ENCODE measurements around the gene SEMA4A.
A peak's percentile ranks its signal among the peaks of the same experiment; 100 is the strongest.
"Not testable (repeated sequence)": the region's sequence is repeated elsewhere in the genome, so short reads cannot be mapped to it uniquely, and the experiment has no call there.

Gene SEMA4A

DNA sequence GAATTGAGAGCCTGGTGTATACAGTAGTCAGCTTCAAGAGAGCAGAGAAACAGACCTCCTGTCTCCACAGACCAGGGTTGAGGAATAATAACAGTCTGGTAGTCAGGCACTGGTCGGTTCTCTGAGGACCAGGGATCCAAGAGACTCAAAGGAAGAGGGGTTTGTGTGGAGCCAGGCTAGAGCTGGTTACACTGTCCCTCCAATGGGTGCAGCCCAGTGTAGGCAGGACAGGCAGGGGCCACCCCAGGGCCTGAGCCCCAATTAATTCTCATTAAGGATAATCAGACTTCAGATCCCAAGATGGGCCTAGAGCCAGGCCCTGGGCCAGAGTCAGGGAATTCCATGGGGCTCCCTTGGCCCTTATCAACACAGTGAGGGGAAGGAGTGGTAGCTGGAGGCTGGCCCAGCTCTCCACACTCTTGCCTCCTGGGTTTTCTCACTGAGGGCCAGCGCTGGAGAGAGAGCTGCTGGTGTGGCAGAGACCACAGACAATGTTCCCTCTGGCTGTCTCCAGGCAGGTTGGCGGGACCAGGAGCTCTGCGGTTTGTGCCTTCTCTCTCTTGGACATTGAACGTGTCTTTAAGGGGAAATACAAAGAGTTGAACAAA lies 9.1 kb downstream of the SEMA4A start:
- DNase-seq: no peak

DNA sequence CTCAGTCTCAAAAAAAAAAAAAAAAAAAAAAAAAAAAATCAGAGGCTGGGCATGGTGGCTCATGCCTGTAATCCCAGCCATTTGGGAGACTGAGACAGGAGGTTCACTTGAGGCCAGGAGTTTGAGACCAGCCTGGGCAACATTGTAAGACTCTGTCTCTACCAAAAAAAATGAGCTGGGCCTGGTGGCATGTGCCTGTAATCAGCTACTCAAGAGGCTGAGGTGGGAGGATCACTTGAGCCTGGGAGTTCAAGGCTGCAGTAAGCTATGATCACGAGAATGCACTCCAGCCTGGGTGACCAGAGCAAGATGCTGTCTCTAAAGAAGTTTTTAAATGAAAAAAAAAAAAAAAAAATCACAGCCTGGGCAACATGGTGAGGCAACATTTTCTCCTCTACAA lies 10.3 kb downstream of the SEMA4A start:
- DNase-seq: no peak

DNA sequence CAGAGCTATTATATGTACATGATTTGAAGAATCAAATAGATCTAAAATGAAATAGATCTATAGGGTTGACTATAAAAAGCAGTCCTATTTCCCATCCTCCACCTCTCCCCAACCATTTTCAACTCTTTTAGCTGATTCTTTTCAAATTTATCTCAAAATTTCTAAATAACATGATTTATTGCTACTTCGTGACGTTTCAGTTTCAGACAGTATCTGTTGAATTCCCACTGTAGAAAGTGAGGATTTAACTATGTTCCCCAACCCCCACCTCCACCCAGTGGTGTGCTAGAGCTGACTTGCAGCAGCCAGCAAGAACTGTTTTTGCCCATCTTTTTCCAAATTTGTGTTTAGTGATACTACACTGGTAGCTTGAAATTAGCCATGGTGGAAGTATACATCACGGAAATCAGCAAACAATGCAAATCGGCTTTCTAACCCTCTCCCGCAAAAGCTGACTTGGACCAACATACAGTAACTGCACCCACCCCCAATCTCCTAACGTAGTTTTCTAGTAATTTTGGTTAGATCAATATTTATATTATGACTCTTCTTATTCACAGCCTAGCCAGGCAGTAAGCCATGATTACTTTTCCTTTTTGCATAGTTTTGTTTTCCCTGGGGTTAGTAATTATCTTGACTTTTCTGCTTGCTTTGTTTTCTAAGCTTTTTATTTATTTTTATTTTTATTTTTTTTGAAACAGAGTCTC lies 10.9 kb downstream of the SEMA4A start:
- DNase-seq: no peak

DNA sequence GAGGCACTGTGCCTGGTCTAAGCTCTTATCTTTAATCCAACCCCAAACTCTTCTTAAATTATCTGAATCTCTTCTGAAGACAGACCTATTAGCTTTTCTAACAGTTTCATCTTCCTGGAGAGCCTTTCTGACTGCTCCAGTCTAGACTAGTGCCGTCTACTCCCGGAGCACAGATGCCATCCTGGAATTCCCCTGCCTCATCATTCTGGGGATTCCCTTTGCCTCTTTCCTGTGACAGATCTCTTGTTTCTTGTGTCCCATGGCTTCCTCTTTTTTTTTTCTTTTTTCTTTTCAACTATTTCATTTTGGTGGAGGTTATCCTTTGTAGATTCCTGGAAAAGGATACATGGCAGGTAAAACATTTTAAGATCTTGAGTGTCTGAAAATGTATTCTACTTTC lies 11.7 kb downstream of the SEMA4A start:
- DNase-seq: no peak

DNA sequence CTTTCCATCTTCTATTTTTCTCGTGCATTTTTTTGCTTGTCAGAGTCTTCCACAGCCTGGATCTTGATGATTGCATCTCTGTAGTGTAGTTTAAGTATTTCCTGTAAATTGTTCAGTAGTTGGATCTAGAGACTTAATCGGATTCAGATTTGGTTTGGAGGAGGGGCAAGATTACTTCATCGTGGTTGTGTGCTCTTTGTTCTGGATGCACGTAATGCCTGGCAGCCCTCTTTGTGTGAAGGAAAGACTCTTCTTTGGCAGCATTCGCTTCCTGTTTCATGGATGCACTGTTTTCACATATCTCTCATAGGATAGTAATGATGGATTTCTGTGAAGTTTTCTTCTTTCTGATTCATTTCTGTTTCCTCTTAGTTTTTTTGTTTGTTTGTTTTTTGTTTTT lies 14.2 kb downstream of the SEMA4A start:
- no peak for DNase-seq

DNA sequence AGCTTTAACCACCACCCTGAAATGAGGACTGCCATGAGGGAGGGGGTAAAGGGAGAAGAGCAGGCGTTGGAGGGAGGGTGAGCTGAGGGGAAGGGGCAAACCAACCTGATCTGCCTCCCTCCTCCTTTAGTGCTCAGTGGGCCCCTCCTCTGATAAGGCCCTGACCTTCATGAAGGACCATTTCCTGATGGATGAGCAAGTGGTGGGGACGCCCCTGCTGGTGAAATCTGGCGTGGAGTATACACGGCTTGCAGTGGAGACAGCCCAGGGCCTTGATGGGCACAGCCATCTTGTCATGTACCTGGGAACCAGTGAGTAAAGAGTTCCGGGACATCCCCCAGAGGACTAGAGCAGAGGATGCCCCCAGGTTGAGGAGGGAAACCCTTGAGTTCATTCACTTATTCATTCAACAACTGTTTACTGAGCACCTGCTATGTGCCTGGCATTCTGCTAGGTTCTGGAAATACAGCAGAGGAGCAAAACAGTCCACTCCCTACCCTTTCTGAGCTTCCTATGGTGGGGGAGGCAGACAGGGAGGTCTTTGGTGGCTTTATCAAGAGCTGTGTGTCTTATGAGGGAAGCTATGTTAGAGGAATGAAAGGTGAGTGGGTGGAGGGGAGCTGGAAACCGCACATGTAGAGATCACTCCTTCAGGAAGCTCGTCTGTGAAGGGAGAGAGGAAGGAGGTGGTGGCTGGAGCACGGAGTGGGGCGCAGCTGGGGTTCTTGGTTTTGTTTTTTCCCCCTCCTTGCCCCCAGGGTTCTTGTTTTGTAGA lies 19.5 kb downstream of the SEMA4A start:
- DNase-seq: no peak

DNA sequence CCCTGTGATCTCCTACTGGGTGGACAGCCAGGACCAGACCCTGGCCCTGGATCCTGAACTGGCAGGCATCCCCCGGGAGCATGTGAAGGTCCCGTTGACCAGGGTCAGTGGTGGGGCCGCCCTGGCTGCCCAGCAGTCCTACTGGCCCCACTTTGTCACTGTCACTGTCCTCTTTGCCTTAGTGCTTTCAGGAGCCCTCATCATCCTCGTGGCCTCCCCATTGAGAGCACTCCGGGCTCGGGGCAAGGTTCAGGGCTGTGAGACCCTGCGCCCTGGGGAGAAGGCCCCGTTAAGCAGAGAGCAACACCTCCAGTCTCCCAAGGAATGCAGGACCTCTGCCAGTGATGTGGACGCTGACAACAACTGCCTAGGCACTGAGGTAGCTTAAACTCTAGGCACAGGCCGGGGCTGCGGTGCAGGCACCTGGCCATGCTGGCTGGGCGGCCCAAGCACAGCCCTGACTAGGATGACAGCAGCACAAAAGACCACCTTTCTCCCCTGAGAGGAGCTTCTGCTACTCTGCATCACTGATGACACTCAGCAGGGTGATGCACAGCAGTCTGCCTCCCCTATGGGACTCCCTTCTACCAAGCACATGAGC lies 23.3 kb downstream of the SEMA4A start:
- no peak for DNase-seq

DNA sequence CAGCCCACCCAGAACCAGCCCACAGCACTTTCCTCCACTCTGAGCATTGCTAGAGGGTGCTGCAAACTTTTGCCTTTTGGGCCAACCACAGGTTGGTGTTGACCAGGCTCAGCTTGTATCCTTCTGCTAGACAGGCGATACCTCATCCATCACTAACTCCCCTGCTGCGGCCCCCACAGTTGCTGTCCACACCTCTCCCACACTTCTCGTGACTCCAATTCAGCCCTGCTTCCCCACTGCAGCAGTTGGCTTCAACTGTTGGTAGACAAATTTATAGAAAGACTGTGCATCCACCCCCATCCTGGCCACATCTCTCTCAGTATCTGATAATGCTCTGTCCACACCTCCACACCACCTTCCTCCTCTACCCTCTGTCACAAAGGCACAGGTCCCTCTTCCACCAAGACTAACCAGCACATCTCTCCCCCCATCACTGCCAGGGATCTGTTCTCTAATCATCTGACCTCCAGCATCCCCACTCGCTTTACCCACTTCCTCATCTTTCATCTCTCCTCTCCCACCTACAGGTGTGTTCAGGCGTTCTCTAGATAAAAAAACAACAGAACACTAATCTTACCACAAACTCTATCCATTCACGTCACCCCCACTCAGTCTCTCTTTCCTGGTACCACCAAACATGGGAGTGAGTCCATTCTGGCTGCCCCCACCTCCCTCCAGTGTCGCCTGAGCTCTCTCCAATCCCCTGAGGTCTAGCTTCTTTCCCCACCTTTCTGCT lies 24.7 kb downstream of the SEMA4A start:
- no peak for DNase-seq

DNA sequence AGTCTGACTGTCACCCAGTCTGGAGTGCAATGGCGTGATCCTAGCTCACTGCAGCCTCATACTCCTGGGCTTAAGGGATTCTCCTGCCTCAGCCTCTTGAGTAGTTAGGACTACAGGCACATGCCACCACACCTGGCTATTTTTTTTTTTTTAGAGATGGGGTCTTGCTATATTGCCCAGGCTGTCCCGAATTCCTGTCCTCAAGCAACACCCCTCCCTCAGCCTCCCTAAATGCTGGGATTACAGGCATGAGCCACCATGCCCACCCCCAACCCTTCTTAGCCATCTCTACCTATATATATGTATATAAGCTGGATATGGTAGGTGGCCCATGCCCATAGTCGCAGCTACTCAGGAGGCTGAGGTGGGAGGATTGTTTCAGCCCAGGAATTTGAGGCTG lies 27.1 kb downstream of the SEMA4A start:
- DNase-seq: no peak

DNA sequence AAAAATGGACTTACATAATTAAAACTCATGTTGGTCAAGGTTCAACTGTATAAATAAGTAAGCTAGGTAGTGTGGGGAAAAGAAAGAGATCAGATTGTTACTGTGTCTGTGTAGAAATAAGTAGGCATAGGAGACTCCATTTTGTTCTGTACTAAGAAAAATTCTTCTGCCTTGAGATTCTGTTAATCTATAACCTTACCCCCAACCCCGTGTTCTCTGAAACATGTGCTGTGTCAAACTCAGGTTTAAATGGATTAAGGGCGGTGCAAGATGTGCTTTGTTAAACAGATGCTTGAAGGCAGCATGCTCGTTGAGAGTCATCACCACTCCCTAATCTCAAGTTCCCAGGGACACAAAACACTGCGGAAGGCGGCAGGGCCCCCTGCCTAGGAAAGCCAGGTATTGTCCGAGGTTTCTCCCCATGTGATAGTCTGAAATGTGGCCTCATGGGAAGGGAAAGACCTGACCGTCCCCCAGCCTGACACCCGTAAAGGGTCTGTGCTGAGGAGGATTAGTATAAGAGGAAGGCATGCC lies 28.1 kb downstream of the SEMA4A start:
- not testable (repeated sequence) for DNase-seq

DNA sequence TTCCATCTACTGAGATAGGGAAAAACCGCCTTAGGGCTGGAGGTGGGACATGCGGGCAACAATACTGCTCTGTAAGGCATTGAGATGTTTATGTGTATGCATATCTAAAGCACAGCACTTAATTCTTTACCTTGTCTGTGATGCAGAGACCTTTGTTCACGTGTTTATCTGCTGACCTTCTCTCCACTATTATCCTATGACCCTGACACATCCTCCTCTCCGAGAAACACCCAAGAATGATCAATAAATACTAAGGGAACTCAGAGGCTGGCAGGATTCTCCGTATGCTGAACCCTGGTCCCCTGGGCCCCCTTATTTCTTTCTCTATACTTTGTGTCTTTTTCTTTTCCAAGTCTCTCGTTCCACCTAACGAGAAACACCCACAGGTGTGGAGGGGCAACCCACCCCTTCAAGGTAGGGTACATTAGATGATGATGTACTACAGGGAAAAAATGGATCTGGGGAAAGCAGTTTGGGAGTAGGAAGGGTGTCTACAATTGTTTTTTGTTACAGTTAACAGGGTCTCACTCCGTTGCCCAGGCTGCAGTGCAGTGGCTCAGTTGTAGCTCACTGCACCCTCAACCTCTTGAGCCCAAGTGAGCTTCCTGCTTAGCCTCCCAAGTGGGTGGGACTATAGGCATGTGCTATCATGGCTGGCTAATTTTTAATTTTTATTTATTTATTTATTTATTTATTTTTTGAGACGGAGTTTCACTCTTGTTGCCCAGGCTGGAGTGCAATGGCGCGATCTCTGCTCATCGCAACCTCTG lies 28.8 kb downstream of the SEMA4A start:
- not testable (repeated sequence) for DNase-seq

DNA sequence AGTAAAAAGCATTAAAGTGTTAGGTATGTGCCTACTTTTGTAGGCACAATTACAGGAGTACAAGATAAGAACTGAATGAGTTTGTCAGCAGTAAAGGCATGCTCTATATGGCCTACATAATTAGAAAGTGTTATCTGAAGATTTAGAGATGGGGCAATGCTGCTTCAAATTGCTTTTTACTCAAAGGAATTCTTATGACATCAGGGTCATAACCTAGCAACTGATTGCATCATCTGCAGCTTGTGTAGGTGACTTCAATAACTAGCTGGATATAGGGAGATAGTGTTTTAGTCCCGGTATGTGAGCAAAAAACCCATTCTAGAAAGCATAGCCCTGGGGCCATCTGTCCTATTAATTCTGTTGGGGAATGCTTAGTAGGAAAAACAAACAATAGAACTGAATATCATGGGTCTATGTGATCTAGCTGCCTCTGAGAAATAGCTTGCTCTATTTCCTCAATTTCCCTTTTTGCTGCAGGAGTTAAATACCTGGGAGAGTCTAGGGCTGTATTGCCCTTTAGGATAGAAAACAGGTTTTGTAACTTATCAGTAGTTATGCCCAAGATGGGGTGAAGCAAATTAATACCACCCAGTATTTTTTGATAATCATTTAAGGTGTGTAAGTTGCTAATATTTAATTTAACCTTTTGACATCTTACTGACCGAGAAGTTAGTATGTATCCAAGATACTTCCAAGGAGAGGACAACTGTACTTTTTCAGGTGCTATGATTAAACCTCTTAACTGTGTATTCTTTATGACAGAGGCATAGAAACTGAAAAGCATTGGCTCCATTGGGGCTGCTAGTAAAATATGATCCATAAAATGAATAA lies 33.2 kb downstream of the SEMA4A start:
- not testable (repeated sequence) for DNase-seq

DNA sequence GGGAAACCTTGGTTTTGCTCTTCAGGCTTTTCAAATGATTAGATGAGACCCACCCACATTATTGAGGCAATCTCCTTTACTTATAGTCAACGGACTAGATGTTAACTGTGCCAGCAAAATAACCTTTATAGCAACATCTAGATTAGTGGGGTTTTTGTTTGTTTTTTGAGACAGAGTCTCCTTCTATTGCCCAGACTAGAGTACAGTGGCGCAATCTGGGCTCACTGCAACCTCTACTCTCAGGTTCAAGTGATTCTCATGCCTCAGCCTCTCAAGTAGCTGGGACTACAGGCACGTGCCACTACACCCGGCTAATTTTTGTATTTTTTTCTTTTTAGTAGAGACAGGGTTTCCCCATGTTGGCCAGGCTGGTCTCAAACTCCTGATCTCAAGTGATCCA lies 36.9 kb downstream of the SEMA4A start:
- DNase-seq: not testable (repeated sequence)

DNA sequence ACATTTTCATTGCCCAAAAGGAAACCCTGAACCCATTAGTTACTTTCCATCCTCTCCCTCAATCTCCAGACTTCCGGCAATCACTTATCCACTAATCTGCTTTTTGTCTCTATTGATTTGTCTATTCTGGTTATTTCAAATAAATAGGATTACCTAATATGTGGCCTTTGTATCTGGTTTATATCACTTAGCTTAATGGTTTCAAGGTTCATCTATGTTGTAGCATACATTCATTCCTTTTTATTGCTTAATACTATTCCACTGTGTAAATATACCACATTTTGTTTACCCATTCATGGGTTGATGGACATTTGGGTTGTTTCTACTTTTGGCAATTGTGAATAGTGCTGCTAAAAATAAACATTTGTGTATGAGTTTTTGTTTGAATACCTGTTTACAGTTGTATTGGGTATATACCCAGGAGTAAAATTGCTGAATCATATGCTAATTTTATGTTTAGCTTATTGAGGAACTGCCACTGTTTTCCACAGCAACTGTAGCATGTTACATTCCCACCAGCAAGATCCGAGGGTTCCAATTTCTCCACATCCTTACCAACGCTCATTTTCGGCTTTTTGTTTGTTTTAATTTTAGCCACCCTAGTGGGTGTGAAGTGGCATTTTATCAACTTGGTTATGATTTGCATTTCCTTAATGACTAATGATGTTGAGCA lies 38.0 kb downstream of the SEMA4A start:
- no peak for DNase-seq

DNA sequence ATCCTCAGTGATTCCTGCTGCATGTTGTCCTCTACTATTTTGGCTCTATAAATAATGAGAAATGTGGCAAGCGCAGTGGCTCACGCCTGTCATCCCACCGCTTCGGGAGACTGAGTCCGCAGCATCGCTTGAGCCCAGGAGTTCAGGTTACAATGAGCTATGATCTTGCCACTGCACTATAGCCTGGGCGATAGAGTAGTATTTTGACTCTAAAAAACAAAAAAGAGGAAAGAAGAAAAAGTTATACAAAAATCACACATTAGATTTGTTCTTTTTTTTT lies 39.8 kb downstream of the SEMA4A start:
- no peak for DNase-seq

DNA sequence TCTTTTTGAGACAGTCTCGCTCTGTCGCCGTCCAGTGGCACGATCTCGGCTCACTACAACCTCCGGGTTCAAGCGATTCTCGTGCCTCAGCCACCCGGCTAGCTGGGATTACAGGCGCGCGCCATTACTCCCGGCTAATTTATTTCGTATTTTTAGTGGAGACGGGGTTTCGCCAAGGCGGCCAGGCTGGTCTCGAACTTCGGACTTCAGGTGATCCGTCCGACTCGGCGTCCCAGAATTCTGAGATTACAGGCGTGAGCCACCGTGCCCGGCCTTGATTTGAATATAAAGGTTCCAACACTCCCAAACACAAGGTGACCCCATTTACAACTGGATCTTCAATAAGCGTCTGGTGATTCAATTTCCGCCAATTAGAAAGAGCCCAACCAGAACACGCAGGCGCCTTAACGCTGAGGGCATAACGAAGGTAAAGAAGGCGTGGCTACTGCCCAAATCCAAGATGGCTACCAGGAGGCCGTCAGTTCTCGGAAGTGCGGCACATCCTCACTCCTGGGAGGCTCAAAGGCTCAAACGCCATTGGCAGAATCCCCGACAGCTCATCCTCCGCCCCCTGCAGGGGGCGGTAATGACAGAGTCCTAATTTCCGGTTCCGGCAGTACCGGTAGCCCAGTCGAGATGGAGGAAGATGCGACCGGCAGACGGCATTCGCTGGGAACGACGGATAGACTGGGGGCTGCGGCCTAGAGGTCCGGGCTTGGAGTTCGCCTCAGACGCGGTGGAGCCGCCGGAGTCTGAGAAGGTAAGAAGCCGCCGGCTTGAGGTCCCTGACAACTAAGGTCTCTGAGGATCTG lies 40.3 kb downstream of the SEMA4A start, which contains the start of gene SLC25A44:
Gene SLC25A44 (plus strand): TSS at position 617 of the 812 bp plus-strand sequence. CDS start 5,744 bp downstream, outside the sequence.
- peak; percentile 94 to 96 for DNase-seq

DNA sequence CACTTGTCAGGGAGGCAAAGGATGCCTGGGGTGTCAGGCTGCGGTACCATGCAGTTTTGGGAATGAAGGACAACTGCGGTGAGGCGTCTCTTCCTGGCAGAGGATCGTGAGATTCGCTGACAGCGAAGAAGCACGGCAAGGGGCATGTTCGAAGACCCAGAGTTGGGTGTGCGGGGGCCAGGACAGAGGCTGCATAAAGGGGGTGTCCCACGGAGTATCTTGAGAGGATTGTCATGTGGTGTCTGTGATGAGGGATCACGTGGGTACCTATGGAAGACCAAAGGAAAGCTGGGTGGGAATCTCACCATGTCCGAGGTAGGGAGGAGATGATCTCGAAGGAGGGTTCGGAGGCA lies 40.9 kb downstream of the SEMA4A start:
- DNase-seq: no peak

DNA sequence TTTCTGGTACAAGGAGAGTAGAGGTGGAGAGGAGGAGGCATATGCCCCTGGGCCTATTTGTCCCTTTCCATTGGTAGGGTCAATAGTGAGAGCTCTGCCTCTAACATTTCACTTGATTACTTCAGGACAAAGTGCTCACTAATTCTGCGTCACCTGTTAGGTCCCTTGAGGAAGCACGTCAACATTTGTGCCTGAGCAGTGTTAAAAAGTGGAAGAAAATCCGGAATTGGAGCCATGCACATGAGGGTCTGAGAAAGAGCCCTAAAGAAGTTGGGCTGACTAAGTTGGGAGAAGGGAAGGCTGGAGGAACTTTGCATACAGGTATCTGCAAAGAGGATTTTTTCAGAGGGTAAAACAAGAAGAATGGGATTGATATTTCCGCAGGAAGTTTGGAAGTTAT lies 42.5 kb downstream of the SEMA4A start:
- DNase-seq: no peak

DNA sequence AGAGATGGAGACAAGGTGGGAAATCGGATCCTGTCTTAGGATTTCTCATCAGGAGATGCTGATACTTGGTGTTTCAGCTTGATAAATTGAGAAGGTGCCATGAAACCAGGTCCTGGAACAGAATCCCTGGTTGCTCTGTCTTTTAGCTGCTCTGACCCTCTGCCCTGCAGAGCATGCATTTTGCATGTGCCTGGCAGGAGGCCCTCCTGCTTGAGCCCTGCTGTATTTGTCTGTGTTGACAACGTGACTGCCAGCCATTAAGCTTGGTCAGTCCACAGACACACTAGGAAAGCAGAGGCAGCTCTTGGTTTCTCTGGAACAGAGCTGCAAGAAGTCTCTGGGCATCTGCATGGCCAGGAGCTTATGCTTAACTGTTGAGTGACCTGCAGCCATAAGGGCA lies 43.1 kb downstream of the SEMA4A start:
- no peak for DNase-seq
